GM19438 (cell line): Measurements from ENCODE around the gene ERCC3.
A peak's percentile ranks its signal among the peaks of the same experiment; 100 is the strongest.

Experiments
- ATAC-seq: cut with Tn5 transposase; IDR thresholded peaks from one replicate; pipeline ENCODE4 v1.9.1; 2021; ENCODE audit warnings: low read depth; ENCODE audit not compliant: unreplicated experiment

Gene ERCC3

DNA sequence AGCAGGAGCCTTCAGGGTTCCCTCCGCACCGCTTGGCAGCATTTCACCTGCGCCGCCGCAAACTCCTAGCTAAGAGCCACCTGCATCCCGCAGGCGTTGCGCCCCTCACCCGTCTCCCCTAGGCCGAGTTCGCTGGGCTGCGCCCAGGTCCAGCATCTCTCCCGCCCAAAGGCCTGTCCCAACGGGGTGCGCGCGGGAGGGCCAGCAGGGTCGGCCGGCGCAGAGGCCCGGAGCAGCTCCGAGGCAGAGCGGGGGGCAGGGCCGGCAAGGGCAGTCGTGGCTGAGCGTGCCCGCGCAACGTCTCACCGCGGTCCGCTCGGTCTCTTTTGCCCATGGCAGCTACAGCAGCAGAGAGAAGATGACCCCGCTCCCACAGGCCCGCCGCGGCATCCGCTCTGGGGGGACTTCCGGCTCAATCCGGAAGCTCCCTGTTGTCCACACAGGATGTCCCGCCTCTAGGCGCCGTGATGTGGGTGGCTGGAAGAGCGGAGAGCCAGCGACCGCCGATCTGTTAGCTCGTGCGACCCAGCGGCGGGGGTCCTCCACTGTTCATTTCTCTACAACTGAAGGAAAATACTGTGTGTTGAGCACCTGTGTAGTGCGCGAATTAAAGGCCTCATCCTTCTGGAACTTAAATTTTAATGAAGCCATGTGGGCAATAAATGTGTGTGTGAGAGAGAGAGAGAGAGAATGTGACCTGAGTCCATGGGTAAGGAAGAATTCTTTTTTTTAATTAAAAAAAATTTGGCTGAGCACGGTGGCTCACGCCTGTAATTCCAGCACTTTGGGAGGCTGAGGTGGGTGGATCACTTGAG, at the start of gene ERCC3:
TSS of gene ERCC3 (minus strand) at position 397 of the 815 bp plus-strand sequence. CDS start at position 334, 63 bp downstream.
- peak; percentile 99 for ATAC-seq

DNA sequence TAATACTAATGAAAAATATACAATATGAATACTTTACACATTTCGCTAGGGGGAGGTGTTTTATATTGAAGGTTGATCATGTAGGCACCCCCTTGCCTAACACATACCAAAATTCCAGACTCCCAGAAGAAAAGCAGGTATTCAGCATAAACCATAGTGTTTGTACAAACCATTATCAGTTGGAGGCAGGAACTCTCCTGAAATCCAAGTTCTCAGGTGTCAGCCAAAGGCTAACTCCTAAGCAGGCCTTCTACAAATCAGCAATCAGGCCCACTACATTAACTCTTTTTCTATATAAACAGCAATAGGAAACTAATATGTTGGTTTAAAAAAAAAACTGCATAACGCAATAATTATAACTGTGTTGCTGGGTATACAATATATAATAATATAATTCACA, 49.3 kb upstream of the ERCC3 start:
- no peak for ATAC-seq

DNA sequence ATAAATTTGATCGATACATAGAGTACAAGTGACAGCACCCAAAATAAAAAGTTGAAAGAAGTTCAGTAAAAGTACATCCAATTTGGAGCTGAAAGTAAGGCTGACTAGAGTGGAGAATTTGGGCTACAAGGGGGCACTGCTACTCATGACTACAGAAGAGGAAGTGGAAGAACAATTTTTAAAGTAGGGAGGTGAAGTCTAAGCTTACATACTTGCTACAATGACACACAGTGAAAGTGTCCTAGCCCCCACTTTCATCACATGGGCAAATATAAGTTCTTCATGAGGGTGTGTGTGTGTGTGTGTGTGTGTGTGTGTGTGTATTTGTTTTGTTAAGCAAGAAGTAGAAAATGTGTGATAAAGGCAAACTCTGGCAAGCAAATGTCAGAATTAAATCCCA, 48.2 kb upstream of the ERCC3 start:
- ATAC-seq: peak; percentile 64

GRCh38 chr2:127332335-127332734, 38.4 kb upstream of the ERCC3 start:
- no peak for ATAC-seq

DNA sequence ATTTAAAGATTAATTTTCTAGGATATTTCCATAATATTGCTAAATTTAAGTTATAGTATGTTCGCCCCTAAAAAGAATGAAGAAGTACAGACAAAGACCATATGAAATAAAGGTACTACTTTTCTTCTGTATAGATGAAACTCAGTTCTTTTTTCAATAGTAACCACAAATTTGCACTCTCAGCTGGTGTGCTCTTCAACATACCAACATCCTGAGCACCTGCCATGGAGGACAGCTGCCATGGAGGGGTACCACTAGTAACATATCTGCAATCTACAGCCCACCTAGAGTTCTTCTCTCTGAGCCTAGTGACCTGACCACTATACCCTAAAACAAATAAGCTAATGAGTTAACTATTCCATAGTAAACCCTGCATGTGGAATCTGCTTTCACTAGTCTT, 36.8 kb upstream of the ERCC3 start:
- ATAC-seq: no peak

- no peak for ATAC-seq
Measured at GRCh38 chr2:127326289-127326945, 32.5 kb upstream of the ERCC3 start.

DNA sequence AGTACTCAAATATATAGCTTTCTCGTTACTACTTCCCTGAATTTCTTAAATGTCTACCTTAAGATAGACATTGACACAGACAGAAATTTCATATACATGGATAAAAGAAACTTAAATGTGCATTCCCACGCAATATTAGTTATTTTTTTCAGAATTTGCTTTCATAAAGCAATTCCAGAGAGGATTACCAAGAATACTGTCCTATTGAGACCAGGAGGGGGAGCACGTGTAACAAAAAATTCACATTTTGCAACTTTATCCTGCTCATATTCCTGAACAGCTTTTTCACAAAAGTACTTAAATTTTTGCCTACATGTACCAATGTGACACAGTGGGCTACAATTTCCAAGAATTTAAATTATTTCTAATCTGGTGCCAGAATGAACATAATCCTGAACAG, 30.7 kb upstream of the ERCC3 start:
- no peak for ATAC-seq

- ATAC-seq: no peak
Measured at GRCh38 chr2:127321303-127321702, 27.4 kb upstream of the ERCC3 start.

- no peak for ATAC-seq
Measured at GRCh38 chr2:127320586-127321275, 26.8 kb upstream of the ERCC3 start.

DNA sequence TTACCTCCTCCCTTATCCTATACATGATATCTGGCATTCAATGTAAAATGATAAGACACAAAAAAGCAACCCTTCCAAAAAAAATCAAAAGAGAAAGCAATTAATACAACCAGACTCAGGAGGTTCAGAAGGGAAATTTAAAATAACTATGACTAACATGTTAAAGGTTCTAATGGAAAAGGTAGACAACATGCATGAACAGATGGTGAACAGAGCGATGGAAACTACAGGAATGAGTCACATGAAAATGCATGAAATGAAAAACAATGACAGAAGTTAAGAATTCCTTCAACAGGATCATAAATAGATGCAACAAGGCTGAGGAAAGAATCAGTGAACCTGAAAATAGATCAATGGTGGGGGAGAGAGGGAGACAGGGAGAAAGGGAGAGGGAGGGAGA, 26.1 kb upstream of the ERCC3 start:
- ATAC-seq: no peak

DNA sequence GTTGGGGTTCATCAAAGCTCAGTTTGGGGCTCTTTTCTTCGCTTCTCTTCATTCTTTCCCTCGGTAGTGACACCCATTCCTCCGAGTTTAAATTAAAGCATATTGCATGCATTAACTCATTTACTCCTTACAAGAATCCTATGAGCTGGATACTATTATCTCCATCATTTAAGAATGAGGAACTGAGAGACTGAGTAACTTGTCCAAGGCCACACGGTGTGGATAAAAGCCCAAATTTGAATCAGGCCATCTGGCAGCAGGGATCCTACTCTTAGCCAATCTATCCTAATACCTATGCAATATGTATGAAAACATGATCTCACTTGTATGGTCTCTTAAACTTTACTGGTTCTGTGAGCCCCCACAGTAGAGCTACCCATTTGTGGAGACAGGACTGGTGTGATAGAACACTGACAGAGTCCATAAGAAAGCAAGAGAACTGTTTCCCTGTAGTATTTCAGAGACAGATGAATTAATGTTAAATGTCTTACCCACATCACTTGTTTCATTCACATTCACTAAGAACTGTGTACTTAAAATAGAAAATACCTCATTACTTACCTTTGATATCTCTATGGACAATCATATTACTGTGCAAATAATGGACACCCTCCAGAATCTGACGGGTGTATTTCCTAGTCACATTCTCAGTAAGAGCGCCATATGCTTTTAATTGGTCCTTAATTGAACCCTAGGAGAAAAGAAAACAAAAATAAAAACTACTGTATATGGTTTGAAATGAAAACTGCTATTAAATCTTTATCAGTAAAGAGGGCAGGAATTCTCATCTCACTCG, 20.4 kb upstream of the ERCC3 start:
- ATAC-seq: no peak

- ATAC-seq: peak; percentile 94
Measured at GRCh38 chr2:127313406-127313805, 19.5 kb upstream of the ERCC3 start.

GRCh38 chr2:127310980-127311379, 17.0 kb upstream of the ERCC3 start:
- ATAC-seq: no peak

GRCh38 chr2:127309468-127309867, 15.5 kb upstream of the ERCC3 start:
- no peak for ATAC-seq

- ATAC-seq: no peak
Measured at GRCh38 chr2:127308586-127309138, 14.7 kb upstream of the ERCC3 start.

DNA sequence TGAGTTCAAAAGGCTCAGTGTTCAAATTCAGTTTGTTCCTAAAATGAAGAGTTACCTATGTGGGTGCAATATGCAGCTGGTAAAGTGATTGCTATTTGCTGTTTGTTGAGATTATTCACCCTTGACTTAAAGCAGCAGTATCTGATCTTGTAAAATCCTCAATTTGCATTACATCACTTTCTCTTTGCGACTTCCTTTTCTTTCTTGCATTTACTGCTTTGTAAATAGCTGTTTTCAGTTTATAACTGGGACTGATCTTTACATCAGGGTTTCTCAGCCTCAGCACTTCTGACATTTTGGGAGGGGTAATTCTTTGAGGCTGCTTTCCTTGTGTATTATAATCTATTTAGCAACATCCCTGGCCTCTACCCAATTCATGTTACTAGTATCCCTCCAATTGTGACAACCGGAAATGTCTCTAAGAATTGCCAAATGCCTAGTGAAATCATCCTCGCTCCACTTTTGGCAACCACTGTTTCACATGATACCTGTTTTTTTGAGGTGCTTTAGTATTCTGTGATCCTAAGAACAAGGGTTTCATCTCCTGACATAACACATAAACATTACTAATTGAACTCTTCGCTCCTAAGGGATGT, 12.1 kb upstream of the ERCC3 start:
- ATAC-seq: no peak

DNA sequence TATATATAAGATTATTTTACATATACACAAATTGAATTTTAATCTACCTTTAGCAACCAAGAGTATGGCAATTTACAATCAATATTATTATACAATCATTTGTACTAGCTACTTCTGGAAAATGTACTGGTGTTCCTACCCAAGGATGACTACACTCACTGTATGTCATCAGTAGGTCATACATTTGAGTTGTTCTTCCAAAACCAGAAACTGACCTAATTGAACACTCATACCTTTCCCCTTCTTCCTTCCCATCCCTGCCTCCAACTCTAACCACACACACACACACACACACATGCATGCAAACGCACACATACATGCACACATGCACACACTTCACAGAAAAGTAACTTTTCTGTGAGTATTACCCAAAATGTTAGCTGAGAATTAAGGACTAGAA, 8.2 kb upstream of the ERCC3 start:
- ATAC-seq: no peak

- peak; percentile 4 for ATAC-seq
Measured at GRCh38 chr2:127293386-127293747, 577 bp downstream of the ERCC3 start.

- ATAC-seq: no peak
Measured at GRCh38 chr2:127288274-127288673, 5.7 kb downstream of the ERCC3 start.

- ATAC-seq: no peak
Measured at GRCh38 chr2:127283275-127283674, 10.7 kb downstream of the ERCC3 start.
